Left ventricle myocardium inferior (tissue), 1 donor: Measurements from ENCODE around the gene ADRA2A. TPM values are rescaled to one million over a fixed set of nuclear protein-coding genes. Genes with fewer than 3 reads are reported as not detected.

ENCODE experiments used
- DNase-seq: peaks from one replicate; pipeline ENCODE4 v3.0.0-alpha.2; 2020
- H3K27ac ChIP-seq: fragments of 200-600 bp; replicated peaks from 2 replicates; pipeline ENCODE4 v1.8.0; 2021
- H3K27me3 ChIP-seq: fragments of 200-600 bp; 2 replicates; pipeline ENCODE4 v1.8.0; 2021; ENCODE audit warnings: low read depth
- H3K36me3 ChIP-seq: fragments of 200-600 bp; 2 replicates; pipeline ENCODE4 v1.8.0; 2021
- H3K4me1 ChIP-seq: fragments of 200-600 bp; 2 replicates; pipeline ENCODE4 v1.8.0; 2021
- H3K4me3 ChIP-seq: fragments of 200-600 bp; 2 replicates; pipeline ENCODE4 v1.8.0; 2021; ENCODE audit warnings: mild to moderate bottlenecking, moderate library complexity
- H3K9me3 ChIP-seq: fragments of 200-600 bp; replicated peaks from 2 replicates; pipeline ENCODE4 v1.8.0; 2021
- intact Hi-C: fragments of 100-400 bp; cut with micrococcal nuclease; formaldehyde crosslinking; loops from one replicate; pipeline ENCODE4 v1.11.0; 2022
- total RNA-seq: library from RNA; stranded (reverse); fragmentation: NEBNext Ultra II Directional; extraction: Animal tissue kit (Norgen Biotek cat#: 25700); gene quantifications from one replicate; pipeline ENCODE4 v1.2.1, GENCODE V29; 2021
- TF ChIP-seq, protein P1 (sequence below): fragments of 200-600 bp; IDR thresholded peaks from 2 replicates; pipeline ENCODE4 v1.8.0; 2021; ENCODE audit warnings: antibody characterized with exemption, mild to moderate bottlenecking, borderline replicate concordance
- donor health status: DM: no; HTN: yes; CAD: no; lungs with severe emphysema.

Gene ADRA2A
- total RNA-seq, 1 donor from 2014 or later, result 0.27 TPM

DNA sequence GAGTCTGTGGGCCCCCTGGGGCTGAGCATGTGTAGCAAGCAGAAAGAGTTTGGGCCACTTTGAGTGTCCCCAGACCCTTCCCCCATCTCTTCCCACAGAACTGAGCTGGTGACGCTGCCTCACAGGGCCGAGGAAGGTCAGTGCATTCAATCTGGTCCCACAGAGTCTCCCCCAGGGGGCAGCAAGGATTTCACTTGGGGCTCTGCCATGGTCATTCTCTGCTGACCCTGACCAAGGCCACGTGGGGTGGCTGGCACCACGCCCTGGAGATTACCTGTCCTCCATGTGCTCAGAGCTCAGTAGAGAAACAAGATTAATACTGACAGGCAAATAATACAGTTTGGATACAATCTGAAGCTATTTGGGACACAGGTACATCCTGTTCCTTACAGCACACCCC lies 30.2 kb downstream of the ADRA2A start:
- Histone ChIP-seq H3K4me1 (peaks cover 8% of the 10 kb centered on the region), H3K4me3 (no peak overlapping the region), H3K9me3 (no peaks in the 10 kb centered on the region), H3K27ac (no peak overlapping the region), H3K27me3 (peaks cover 16% of the 10 kb centered on the region), H3K36me3 (no peaks in the 10 kb centered on the region)
- TF ChIP-seq, protein P1, sequence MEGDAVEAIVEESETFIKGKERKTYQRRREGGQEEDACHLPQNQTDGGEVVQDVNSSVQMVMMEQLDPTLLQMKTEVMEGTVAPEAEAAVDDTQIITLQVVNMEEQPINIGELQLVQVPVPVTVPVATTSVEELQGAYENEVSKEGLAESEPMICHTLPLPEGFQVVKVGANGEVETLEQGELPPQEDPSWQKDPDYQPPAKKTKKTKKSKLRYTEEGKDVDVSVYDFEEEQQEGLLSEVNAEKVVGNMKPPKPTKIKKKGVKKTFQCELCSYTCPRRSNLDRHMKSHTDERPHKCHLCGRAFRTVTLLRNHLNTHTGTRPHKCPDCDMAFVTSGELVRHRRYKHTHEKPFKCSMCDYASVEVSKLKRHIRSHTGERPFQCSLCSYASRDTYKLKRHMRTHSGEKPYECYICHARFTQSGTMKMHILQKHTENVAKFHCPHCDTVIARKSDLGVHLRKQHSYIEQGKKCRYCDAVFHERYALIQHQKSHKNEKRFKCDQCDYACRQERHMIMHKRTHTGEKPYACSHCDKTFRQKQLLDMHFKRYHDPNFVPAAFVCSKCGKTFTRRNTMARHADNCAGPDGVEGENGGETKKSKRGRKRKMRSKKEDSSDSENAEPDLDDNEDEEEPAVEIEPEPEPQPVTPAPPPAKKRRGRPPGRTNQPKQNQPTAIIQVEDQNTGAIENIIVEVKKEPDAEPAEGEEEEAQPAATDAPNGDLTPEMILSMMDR, result no peak
- DNase-seq, result no peak
- intact Hi-C loops, result no loop called here

DNA sequence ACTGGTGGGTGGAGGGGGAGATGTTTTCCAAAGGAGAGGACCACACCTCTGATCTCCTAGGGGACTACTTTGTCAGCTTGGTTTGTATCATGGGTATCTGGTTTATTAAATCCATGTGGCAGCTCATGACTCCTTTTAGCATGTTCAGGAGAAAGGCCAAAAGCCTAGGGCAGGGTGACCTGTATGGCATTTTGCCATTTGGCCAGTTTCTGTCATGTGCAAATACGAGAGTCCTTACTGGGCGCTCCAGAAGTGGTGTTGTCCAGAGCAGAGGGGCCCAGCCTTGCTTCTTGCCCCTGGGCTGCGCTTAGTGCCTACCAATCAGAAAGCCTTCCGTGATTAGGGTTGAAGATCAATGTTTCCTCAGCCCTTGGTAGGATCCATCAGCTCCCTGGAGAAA lies 31.0 kb downstream of the ADRA2A start:
- no peaks in the 10 kb centered on the region for H3K9me3 ChIP-seq
- H3K4me3 ChIP-seq, result no peak overlapping the region
- no peak overlapping the region for H3K27ac ChIP-seq
- intact Hi-C loops, result no loop called here
- no peaks in the 10 kb centered on the region for H3K36me3 ChIP-seq
- DNase-seq, result no peak
- H3K27me3 ChIP-seq, result peaks cover 16% of the 10 kb centered on the region
- TF ChIP-seq, protein P1, result no peak
- H3K4me1 ChIP-seq, result peaks cover 8% of the 10 kb centered on the region

DNA sequence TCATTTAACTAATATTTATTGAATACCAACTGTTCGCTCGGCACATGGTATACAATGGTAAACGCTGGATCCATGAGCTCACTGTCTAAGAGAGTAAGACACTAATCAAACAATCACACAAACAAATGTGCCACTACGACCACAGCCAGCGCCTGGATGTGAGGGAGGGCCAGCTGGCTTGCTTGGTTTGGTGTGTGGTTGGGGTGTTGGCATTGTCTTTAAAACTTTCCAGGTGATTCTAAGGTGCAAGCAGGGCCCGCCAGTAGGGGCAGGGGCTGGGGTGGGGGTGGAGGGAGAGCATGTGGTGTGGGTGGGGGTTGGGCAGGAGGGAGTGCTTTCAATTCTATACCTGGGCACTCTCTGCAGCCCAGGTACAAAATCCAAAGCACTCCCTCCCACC lies 31.6 kb downstream of the ADRA2A start:
- H3K27ac ChIP-seq, result no peak overlapping the region
- H3K4me3 ChIP-seq, result no peak overlapping the region
- H3K36me3 ChIP-seq, result no peaks in the 10 kb centered on the region
- H3K27me3 ChIP-seq, result peaks cover 16% of the 10 kb centered on the region
- H3K9me3 ChIP-seq, result no peaks in the 10 kb centered on the region
- TF ChIP-seq, protein P1, result no peak
- DNase-seq, result no peak
- intact Hi-C loops, result no loop called here
- peaks cover 8% of the 10 kb centered on the region for H3K4me1 ChIP-seq

DNA sequence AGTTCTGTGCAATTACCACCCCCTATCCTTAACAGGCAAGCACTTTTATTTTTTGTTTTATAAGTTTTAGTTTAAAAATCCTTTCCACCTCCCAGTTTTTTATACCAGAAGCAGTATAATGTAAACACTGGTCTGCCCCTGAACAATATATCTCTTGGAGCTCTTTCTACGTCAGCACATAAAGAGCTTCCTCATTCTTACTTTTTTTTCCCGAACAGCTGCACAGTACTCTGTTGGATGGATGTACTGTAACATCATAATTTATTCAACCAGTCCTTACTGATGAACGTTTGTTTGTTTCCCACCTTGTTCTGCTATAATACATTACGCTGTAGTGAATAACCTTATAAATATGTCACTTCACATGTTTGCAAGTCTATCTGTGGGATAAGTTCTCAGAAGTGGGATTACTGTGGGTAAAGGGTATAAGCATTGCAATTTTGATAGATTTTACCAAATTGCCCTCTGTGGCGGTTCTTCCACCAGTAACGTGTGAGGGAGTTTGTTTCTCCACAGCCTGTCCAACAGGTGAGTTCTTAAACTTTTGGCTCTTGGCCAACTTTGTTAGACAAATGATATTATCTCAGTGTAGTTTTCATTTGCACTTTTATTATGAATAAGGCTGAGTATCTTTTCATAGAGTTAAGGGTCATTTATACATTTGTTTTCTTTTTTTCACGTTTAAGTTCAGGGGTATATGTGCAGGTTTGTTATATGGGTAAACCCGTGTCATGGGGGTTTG lies 32.8 kb downstream of the ADRA2A start:
- TF ChIP-seq, protein P1, result no peak
- H3K9me3 ChIP-seq, result no peaks in the 10 kb centered on the region
- peaks cover 8% of the 10 kb centered on the region for H3K4me1 ChIP-seq
- no peak overlapping the region for H3K27ac ChIP-seq
- H3K4me3 ChIP-seq, result no peak overlapping the region
- no peaks in the 10 kb centered on the region for H3K36me3 ChIP-seq
- intact Hi-C loops, result no loop called here
- H3K27me3 ChIP-seq, result peaks cover 15% of the 10 kb centered on the region
- no peak for DNase-seq

DNA sequence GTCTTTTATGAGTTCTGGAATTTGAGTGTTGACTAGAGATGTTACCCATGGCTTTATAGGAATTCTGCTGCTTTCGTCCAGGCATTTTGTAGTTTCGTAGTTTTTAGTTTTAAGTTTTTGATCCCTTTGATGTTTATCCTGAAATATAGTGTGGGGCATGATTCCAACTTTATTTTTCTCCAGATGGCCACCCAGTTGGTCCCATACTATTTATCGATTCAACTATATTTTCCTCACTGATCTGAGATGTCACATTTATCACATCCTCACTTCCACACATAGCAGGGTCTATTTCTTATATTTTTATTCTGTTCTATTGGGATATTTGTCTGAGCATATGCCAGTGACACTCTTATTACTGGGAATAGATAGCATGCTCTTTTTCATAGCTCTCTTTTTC lies 33.9 kb downstream of the ADRA2A start:
- peaks cover 6% of the 10 kb centered on the region for H3K27me3 ChIP-seq
- no peak overlapping the region for H3K27ac ChIP-seq
- peaks cover 8% of the 10 kb centered on the region for H3K4me1 ChIP-seq
- H3K4me3 ChIP-seq, result no peak overlapping the region
- intact Hi-C loops, result no loop called here
- no peaks in the 10 kb centered on the region for H3K36me3 ChIP-seq
- no peaks in the 10 kb centered on the region for H3K9me3 ChIP-seq
- TF ChIP-seq, protein P1, result no peak
- no peak for DNase-seq
